SK-N-SH (cell line): ENCODE results near the gene BTF3L4. TPM values are rescaled to one million over a fixed set of nuclear protein-coding genes. Genes with fewer than 3 reads are reported as not detected.

Experiments
- CTCF ChIA-PET: fragments of 300-600, 350-600 bp; formaldehyde crosslinking; extraction: SDS; loops from one replicate; lab custom pipeline; 2021; lab: Yijun Ruan, JAX
- POLR2A ChIA-PET: fragments of 350-600 bp; sonication (Branson Sonifier 250); formaldehyde crosslinking; extraction: SDS; loops from one replicate; lab custom pipeline; 2020; ENCODE audit warnings: antibody characterized with exemption, inconsistent platforms; lab: Yijun Ruan, JAX
- DNase-seq: peaks from one replicate; pipeline ENCODE4 v3.0.0; 2012
- H2AFZ ChIP-seq: fragments of 200-600 bp; sonication (generic); 2 replicates; pipeline ENCODE4 v1.8.1; 2016; ENCODE audit warnings: antibody characterized with exemption, mild to moderate bottlenecking, low read depth
- H3F3A ChIP-seq: fragments of 200-600 bp; sonication (generic); replicated peaks from 2 replicates; pipeline ENCODE3; 2016; ENCODE audit warnings: antibody characterized with exemption, mild to moderate bottlenecking; ENCODE audit not compliant: insufficient read depth
- H3K27ac ChIP-seq, 2 experiments: fragments of 200-500 bp in 1 of 2; fragments of 200-600 bp in 1 of 2; sonication (Bioruptor generic) in 1 of 2; sonication (generic), shearing (Covaris generic) in 1 of 2; 2 replicates each; pipeline versions ENCODE4 v1.5.1 to v1.6.1; 2014 to 2016; ENCODE audit warnings: low read depth in 2 of 2, inconsistent platforms in 1 of 2, low read length in 1 of 2, mild to moderate bottlenecking in 1 of 2, mixed read lengths in 1 of 2
- H3K27me3 ChIP-seq: fragments of 200-600 bp; sonication (generic), shearing (Covaris generic); 2 replicates; pipeline ENCODE4 v1.6.1; 2016; ENCODE audit warnings: mixed run types; ENCODE audit not compliant: insufficient read depth
- H3K36me3 ChIP-seq, 2 experiments: fragments of 200-500 bp in 1 of 2; fragments of 200-600 bp in 1 of 2; sonication (Bioruptor generic) in 1 of 2; sonication (generic) in 1 of 2; replicated peaks in 1 of 2; 2 replicates each; pipeline versions ENCODE3 to v1.5.1; 2014 to 2016; ENCODE audit warnings: low read length in 1 of 2, mild to moderate bottlenecking in 1 of 2; ENCODE audit not compliant: insufficient read depth in 2 of 2, control insufficient read depth in 1 of 2
- H3K4me1 ChIP-seq, 2 experiments: fragments of 200-500 bp in 1 of 2; fragments of 200-600 bp in 1 of 2; sonication (Bioruptor generic) in 1 of 2; sonication (generic), shearing (Covaris generic) in 1 of 2; 2 replicates each; pipeline versions ENCODE4 v1.5.1 to v1.6.1; 2014 to 2016; ENCODE audit warnings: low read depth in 1 of 2, low read length in 1 of 2, mixed run types in 1 of 2; ENCODE audit not compliant: insufficient read depth in 2 of 2, control insufficient read depth in 1 of 2
- H3K4me2 ChIP-seq: fragments of 200-600 bp; sonication (generic), shearing (Covaris generic); 2 replicates; pipeline ENCODE4 v1.6.1; 2017; ENCODE audit warnings: mixed run types
- H3K4me3 ChIP-seq, 2 experiments: fragments of 200-500 bp in 1 of 2; fragments of 200-600 bp in 1 of 2; sonication (Bioruptor generic) in 1 of 2; sonication (generic), shearing (Covaris generic) in 1 of 2; 2 replicates each; pipeline versions ENCODE4 v1.5.1 to v1.8.1; 2014 to 2016; ENCODE audit warnings: low read depth in 2 of 2, inconsistent platforms in 1 of 2, low read length in 1 of 2, mild to moderate bottlenecking in 1 of 2, mixed read lengths in 1 of 2, moderate library complexity in 1 of 2
- H3K79me2 ChIP-seq: fragments of 200-600 bp; sonication (generic); 2 replicates; pipeline ENCODE4 v1.8.1; 2017; ENCODE audit warnings: mild to moderate bottlenecking; ENCODE audit not compliant: insufficient read depth
- H3K9ac ChIP-seq: fragments of 200-600 bp; sonication (generic); 2 replicates; pipeline ENCODE4 v1.6.1; 2017; ENCODE audit warnings: mixed run types
- H3K9me2 ChIP-seq: fragments of 200-600 bp; sonication (generic); 2 replicates; pipeline ENCODE4 v1.6.1; 2017; ENCODE audit warnings: mixed run types
- H3K9me3 ChIP-seq: fragments of 200-600 bp; sonication (generic); 2 replicates; pipeline ENCODE4 v1.6.1; 2017; ENCODE audit warnings: mixed run types, mild to moderate bottlenecking, moderate library complexity
- H4K20me1 ChIP-seq: fragments of 200-600 bp; sonication (generic); 2 replicates; pipeline ENCODE4 v1.6.1; 2017; ENCODE audit warnings: mild to moderate bottlenecking, mixed run types; ENCODE audit not compliant: insufficient read depth
- CHD2 ChIP-seq: fragments of 150-350 bp; IDR thresholded peaks from 2 replicates; pipeline ENCODE4 v1.6.1; 2018; ENCODE audit warnings: low read length; ENCODE audit not compliant: partially characterized antibody
- ELF1 ChIP-seq: IDR thresholded peaks from 2 replicates; pipeline ENCODE4 v1.4.0; 2012
- EP300 ChIP-seq, 2 experiments: IDR thresholded peaks; 2 replicates each; pipeline versions ENCODE4 v1.4.0 to v1.6.1; 2012; ENCODE audit warnings: borderline replicate concordance in 1 of 2, low read depth in 1 of 2, low read length in 1 of 2
- EZH2phosphoT487 ChIP-seq: fragments of 200-600 bp; sonication (generic); IDR thresholded peaks from 2 replicates; pipeline ENCODE4 v1.6.1; 2017; ENCODE audit warnings: low read depth, mixed run types, mild to moderate bottlenecking, antibody characterized with exemption, moderate library complexity, borderline replicate concordance
- FOSL2 ChIP-seq: IDR thresholded peaks from 2 replicates; pipeline ENCODE4 v1.4.0; 2012; ENCODE audit warnings: low read depth, mild to moderate bottlenecking, moderate library complexity, borderline replicate concordance
- FOXJ3 ChIP-seq: sonication (generic); formaldehyde crosslinking; IDR thresholded peaks from 2 replicates; pipeline ENCODE4 v1.5.1; 2020; ENCODE audit warnings: mild to moderate bottlenecking, missing genetic modification reagents
- FOXM1 ChIP-seq: IDR thresholded peaks from 2 replicates; pipeline ENCODE4 v1.4.0; 2012; ENCODE audit warnings: low read depth, mild to moderate bottlenecking
- JUND ChIP-seq: IDR thresholded peaks from 2 replicates; pipeline ENCODE4 v1.4.0; 2012
- NFIC ChIP-seq: IDR thresholded peaks from 2 replicates; pipeline ENCODE4 v1.4.0; 2012; ENCODE audit warnings: borderline replicate concordance
- POLR2AphosphoS5 ChIP-seq: IDR thresholded peaks from 2 replicates; pipeline ENCODE4 v1.6.1; 2012; ENCODE audit warnings: low read depth, low read length
- RCOR1 ChIP-seq: fragments of 150-350 bp; IDR thresholded peaks from 2 replicates; pipeline ENCODE4 v1.6.1; 2017; ENCODE audit warnings: antibody characterized with exemption, low read length
- RFX5 ChIP-seq: IDR thresholded peaks from 2 replicates; pipeline ENCODE4 v1.6.1; 2012; ENCODE audit warnings: mild to moderate bottlenecking, improper control_type of control experiment, low read length
- RXRA ChIP-seq: IDR thresholded peaks from 2 replicates; pipeline ENCODE4 v1.4.0; 2012; ENCODE audit warnings: low read depth, mild to moderate bottlenecking, borderline replicate concordance
- SIN3A ChIP-seq: IDR thresholded peaks from 2 replicates; pipeline ENCODE4 v1.6.1; 2012; ENCODE audit warnings: low read depth, mild to moderate bottlenecking, low read length, moderate library complexity, borderline replicate concordance
- SMC3 ChIP-seq: IDR thresholded peaks from 2 replicates; pipeline ENCODE4 v1.6.1; 2012; ENCODE audit warnings: low read depth, low read length, improper control_type of control experiment
- TCF12 ChIP-seq: IDR thresholded peaks from 2 replicates; pipeline ENCODE4 v1.4.0; 2012
- YY1 ChIP-seq: IDR thresholded peaks from 2 replicates; pipeline ENCODE4 v1.4.0; 2012; ENCODE audit warnings: low read depth, mild to moderate bottlenecking
- WGBS: methylation state at CpG from one replicate; pipeline ENCODE4 v1.1.6; 2017; ENCODE audit warnings: low lambda C conversion rate; 5-methylcytosine and 5-hydroxymethylcytosine counted together
- polyA plus RNA-seq, 3 experiments: library from polyadenylated mRNA; depleted of rRNA; stranded (reverse); fragments of >200 nt; gene quantifications; 2 replicates each; pipeline ENCODE4 v1.2.3, GENCODE V29; 2012
- TF ChIP-seq, protein P1 (sequence below): fragments of 200-600 bp; sonication (generic); IDR thresholded peaks from 2 replicates; pipeline ENCODE4 v1.6.1; 2017; ENCODE audit warnings: antibody characterized with exemption, mild to moderate bottlenecking, moderate library complexity
- TF ChIP-seq, protein P2 (sequence below): IDR thresholded peaks from 2 replicates; pipeline ENCODE4 v1.4.0; 2012; ENCODE audit warnings: low read depth, borderline replicate concordance

The BTF3L4 gene
- polyA plus RNA-seq, 1 of the 3 experiments (the other 2 are of a cell fraction), result 26.1 TPM

DNA sequence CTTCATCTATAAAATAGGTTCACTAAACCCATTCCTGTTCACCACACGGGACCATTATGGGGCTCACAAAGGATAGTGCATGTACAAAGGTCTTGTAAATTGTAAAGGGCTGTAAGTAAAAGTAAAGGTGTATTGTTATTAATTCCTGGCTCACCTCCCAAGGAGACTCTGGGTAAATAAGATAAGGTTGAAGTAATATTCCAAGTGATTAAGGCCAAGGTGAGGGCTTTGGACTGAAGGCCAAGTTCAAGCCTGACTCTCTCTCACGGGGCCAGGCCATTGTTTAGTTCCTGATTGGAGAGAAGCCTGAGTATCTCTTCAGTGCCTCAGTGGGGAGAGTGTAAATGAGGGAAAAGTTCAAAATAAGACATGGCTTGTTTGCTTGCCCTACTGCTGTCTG, 66.3 kb downstream of the BTF3L4 start:
- 57% methylated on average over 2 of the region's 2 CpGs for WGBS
- CTCF ChIA-PET, result no interaction called here
- no peaks in the 10 kb centered on the region for H3K27me3 ChIP-seq

DNA sequence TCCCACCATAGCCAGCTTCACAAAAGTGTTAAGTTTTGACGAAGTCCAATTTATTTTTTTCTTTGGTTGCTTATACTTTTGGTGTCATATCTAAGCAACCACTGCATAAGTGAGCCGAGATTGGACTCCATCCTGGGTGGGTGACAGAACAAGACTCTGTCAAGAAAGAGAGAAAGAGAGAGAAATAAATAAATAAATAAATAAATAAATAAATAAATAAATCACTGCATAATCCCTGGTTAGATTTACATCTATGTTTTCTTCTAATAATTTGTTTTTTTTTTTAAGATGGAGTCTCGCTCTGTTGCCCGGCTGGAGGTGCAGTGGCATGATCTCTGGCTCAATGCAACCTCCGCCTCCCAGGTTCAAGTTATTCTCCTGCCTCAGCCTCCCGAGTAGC, 67.5 kb downstream of the BTF3L4 start:
- no peak overlapping the region for H2AFZ ChIP-seq
- ChIA-PET CTCF (interaction anchor here (2.5 kb wide), 1 partner anchor 225 kb away, joined by 6 read pairs; no protein-coding TSS in a partner anchor), POLR2A (no interaction called here)
- H3K9me3 ChIP-seq, result no peaks in the 10 kb centered on the region
- H3F3A ChIP-seq, result no peaks in the 10 kb centered on the region
- H3K9me2 ChIP-seq, result no peaks in the 10 kb centered on the region
- H3K27me3 ChIP-seq, result no peaks in the 10 kb centered on the region
- TF ChIP-seq NFIC, result no peak
- TF ChIP-seq SIN3A, result no peak
- TF ChIP-seq POLR2AphosphoS5, result no peak
- no peak for TF ChIP-seq YY1
- TF ChIP-seq RCOR1, result no peak
- TF ChIP-seq, all 33 proteins: peak for 0
- H4K20me1 ChIP-seq, result no peaks in the 10 kb centered on the region
- no peaks in the 10 kb centered on the region for H3K4me1 ChIP-seq
- no peak overlapping the region for H3K27ac ChIP-seq
- 86% methylated on average over 6 of the region's 6 CpGs for WGBS
- H3K4me3 ChIP-seq, result no peak overlapping the region
- no peaks in the 10 kb centered on the region for H3K36me3 ChIP-seq
- H3K4me2 ChIP-seq, result no peak overlapping the region
- H3K79me2 ChIP-seq, result no peaks in the 10 kb centered on the region
- no peak for DNase-seq
- H3K9ac ChIP-seq, result no peak overlapping the region

More for the DNA sequence above, 66.3 kb downstream of the BTF3L4 start:
- no peak overlapping the region for H3K27ac ChIP-seq
- H3K4me2 ChIP-seq, result no peak overlapping the region
- no peaks in the 10 kb centered on the region for H3K4me1 ChIP-seq
- H3K9me3 ChIP-seq, result no peaks in the 10 kb centered on the region
- H3F3A ChIP-seq, result no peaks in the 10 kb centered on the region
- H3K9me2 ChIP-seq, result no peaks in the 10 kb centered on the region
- POLR2A ChIA-PET, result no interaction called here
- no peak overlapping the region for H2AFZ ChIP-seq
- no peak for DNase-seq
- no peak overlapping the region for H3K9ac ChIP-seq
- TF ChIP-seq ELF1 (no peak), EP300 (IDR thresholded peaks at IDR 0.05; ENCODE audit: borderline replicate concordance in 1 of 2, low read depth in 1 of 2, low read length in 1 of 2) (no peak), JUND (no peak), EZH2phosphoT487 (no peak), RFX5 (no peak), FOSL2 (no peak), YY1 (no peak), TCF12 (no peak), FOXM1 (no peak), CHD2 (no peak), POLR2AphosphoS5 (no peak), SMC3 (no peak), RXRA (no peak), FOXJ3 (CRISPR knock-in tag) (no peak)
- TF ChIP-seq, protein P1, sequence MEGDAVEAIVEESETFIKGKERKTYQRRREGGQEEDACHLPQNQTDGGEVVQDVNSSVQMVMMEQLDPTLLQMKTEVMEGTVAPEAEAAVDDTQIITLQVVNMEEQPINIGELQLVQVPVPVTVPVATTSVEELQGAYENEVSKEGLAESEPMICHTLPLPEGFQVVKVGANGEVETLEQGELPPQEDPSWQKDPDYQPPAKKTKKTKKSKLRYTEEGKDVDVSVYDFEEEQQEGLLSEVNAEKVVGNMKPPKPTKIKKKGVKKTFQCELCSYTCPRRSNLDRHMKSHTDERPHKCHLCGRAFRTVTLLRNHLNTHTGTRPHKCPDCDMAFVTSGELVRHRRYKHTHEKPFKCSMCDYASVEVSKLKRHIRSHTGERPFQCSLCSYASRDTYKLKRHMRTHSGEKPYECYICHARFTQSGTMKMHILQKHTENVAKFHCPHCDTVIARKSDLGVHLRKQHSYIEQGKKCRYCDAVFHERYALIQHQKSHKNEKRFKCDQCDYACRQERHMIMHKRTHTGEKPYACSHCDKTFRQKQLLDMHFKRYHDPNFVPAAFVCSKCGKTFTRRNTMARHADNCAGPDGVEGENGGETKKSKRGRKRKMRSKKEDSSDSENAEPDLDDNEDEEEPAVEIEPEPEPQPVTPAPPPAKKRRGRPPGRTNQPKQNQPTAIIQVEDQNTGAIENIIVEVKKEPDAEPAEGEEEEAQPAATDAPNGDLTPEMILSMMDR, result no peak
- TF ChIP-seq, protein P2, sequence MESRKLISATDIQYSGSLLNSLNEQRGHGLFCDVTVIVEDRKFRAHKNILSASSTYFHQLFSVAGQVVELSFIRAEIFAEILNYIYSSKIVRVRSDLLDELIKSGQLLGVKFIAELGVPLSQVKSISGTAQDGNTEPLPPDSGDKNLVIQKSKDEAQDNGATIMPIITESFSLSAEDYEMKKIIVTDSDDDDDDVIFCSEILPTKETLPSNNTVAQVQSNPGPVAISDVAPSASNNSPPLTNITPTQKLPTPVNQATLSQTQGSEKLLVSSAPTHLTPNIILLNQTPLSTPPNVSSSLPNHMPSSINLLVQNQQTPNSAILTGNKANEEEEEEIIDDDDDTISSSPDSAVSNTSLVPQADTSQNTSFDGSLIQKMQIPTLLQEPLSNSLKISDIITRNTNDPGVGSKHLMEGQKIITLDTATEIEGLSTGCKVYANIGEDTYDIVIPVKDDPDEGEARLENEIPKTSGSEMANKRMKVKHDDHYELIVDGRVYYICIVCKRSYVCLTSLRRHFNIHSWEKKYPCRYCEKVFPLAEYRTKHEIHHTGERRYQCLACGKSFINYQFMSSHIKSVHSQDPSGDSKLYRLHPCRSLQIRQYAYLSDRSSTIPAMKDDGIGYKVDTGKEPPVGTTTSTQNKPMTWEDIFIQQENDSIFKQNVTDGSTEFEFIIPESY, result no peak
- H3K79me2 ChIP-seq, result no peaks in the 10 kb centered on the region
- no peaks in the 10 kb centered on the region for H4K20me1 ChIP-seq
- H3K36me3 ChIP-seq, result no peaks in the 10 kb centered on the region
- H3K4me3 ChIP-seq, result no peak overlapping the region
